Sigmoid colon (tissue), 4 donors: ENCODE data around the gene NDRG4.

ENCODE experiments used
- EP300 ChIP-seq, 4 donors: sonication (generic); formaldehyde crosslinking; IDR thresholded peaks; one replicate each; pipeline ENCODE4 v1.6.1; 2017; ENCODE audit warnings: antibody characterized with exemption in 4 of 4
- TF ChIP-seq, protein P1 (sequence below), 4 experiments: fragments of 450-650 bp in 3 of 4; fragments of 200-600 bp in 1 of 4; IDR thresholded peaks; one replicate each; pipeline ENCODE4 v1.5.1; 2016 to 2019; ENCODE audit warnings: antibody characterized with exemption in 4 of 4, mild to moderate bottlenecking in 3 of 4, moderate library complexity in 2 of 4

DNA sequence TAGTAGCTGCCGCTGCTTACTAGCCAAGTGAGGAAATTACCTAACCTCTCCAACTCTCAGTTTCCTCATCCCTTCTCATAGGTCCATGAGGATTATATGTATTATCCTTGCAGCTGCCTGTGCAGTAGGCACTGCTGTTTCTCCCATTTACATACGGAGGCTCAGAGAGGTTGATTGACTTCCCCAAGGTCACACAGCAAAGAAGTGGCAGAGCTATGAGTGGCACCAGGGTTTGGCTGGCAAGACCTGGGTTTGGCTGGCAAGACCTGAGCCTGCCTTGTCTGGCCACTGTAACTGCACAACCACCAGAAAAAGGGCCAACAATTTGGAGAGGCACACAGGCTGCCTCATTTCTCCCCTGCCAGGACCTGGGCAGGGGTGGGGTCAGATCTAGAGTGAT, 2.5 kb upstream of the NDRG4 start:
- TF ChIP-seq, protein P1, sequence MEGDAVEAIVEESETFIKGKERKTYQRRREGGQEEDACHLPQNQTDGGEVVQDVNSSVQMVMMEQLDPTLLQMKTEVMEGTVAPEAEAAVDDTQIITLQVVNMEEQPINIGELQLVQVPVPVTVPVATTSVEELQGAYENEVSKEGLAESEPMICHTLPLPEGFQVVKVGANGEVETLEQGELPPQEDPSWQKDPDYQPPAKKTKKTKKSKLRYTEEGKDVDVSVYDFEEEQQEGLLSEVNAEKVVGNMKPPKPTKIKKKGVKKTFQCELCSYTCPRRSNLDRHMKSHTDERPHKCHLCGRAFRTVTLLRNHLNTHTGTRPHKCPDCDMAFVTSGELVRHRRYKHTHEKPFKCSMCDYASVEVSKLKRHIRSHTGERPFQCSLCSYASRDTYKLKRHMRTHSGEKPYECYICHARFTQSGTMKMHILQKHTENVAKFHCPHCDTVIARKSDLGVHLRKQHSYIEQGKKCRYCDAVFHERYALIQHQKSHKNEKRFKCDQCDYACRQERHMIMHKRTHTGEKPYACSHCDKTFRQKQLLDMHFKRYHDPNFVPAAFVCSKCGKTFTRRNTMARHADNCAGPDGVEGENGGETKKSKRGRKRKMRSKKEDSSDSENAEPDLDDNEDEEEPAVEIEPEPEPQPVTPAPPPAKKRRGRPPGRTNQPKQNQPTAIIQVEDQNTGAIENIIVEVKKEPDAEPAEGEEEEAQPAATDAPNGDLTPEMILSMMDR (IDR thresholded peaks at IDR 0.05) = no peak
- no peak for TF ChIP-seq EP300 (IDR thresholded peaks at IDR 0.05)
